ENCODE data around the gene CENPA. TPM values are rescaled to one million over a fixed set of nuclear protein-coding genes. Genes with fewer than 3 reads are reported as not detected.
A peak's percentile ranks its signal among the peaks of the same experiment; 100 is the strongest.

CENPA gene
- total RNA-seq, 3 donors from 2014 or later (not counting 1 experiment from before 2014, with no cell fraction given), result 0.38 to 0.52 (median 0.50) TPM

DNA sequence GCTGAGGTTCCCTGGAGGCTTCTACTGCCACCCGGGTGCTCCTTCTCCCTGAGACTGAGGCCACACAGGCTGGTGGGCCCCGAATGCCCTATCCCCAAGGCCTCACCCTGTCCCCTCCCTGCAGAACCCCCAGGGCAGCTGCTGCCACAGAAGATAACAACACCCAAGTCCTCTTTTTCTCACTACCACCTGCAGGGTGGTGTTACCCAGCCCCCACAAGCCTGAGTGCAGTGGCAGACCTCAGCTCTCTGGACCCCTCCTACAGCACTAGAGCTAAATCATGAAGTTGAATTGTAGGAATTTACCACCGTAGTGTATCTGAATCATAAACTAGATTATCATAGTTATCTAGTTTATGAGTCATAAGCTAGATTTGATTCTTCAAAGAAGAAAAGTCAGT, 7.3 kb upstream of the CENPA start:
- no peaks in the 10 kb centered on the region for H3K27me3 Mint-ChIP-seq (ENCODE audit: low read depth in 2 of 2)
- peaks cover 51% of the 10 kb centered on the region for H3K36me3 ChIP-seq (ENCODE audit: control insufficient read depth, insufficient read depth, low read length)
- 96% methylated on average over 2 of the region's 3 CpGs for WGBS (ENCODE audit: insufficient coverage)
- TF ChIP-seq, protein P1, sequence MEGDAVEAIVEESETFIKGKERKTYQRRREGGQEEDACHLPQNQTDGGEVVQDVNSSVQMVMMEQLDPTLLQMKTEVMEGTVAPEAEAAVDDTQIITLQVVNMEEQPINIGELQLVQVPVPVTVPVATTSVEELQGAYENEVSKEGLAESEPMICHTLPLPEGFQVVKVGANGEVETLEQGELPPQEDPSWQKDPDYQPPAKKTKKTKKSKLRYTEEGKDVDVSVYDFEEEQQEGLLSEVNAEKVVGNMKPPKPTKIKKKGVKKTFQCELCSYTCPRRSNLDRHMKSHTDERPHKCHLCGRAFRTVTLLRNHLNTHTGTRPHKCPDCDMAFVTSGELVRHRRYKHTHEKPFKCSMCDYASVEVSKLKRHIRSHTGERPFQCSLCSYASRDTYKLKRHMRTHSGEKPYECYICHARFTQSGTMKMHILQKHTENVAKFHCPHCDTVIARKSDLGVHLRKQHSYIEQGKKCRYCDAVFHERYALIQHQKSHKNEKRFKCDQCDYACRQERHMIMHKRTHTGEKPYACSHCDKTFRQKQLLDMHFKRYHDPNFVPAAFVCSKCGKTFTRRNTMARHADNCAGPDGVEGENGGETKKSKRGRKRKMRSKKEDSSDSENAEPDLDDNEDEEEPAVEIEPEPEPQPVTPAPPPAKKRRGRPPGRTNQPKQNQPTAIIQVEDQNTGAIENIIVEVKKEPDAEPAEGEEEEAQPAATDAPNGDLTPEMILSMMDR (IDR thresholded peaks at IDR 0.05), result no peak
- ATAC-seq, result peak in 1 of 3 donors; percentile 25
- H3K27ac Mint-ChIP-seq, result no peak overlapping the region
- no peak for DNase-seq
- H3K36me3 Mint-ChIP-seq, result peaks cover 6% of the 10 kb centered on the region
- H3K27ac ChIP-seq (ENCODE audit: low read length), result no peak overlapping the region
- no peak overlapping the region for H3K4me3 Mint-ChIP-seq
- H3K27me3 ChIP-seq (ENCODE audit: control insufficient read depth, insufficient read depth, low read length), result no peaks in the 10 kb centered on the region
- H3K9me3 Mint-ChIP-seq, result no peaks in the 10 kb centered on the region
- no peaks in the 10 kb centered on the region for H3K9me3 ChIP-seq (ENCODE audit: control insufficient read depth, insufficient read depth, low read length)
- H3K4me1 Mint-ChIP-seq, result peaks cover 7 to 12% of the 10 kb centered on the region in 2 donors
- intact Hi-C loops (cut with micrococcal nuclease), result no loop called here
- H3K4me3 ChIP-seq (ENCODE audit: low read length), result no peak overlapping the region
- H3K4me1 ChIP-seq (ENCODE audit: control insufficient read depth, insufficient read depth, low read length), result peaks cover 2% of the 10 kb centered on the region

DNA sequence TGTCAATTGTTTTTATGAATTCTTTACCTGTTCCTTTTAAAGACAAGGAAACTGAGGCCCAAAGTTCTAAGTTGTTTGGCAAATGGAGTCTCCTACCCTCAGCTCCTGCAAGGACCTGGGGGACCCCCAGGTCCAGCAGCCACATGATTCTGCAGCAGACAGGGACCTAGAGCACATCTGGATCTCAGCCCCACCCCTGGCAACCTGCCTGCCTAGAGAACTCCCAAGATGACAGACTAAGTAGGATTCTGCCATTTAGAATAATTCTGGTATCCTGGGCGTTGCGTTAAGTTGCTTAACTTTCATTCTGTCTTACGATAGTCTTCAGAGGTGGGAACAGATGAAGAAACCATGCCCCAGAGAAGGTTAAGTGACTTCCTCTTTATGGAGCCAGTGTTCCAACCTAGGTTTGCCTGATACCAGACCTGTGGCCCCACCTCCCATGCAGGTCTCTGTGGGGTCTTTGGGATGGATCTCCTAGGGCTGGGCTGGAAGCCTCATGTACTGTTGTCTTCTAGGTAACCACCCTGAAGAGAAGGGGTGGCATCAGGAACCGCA, 5.6 kb upstream of the CENPA start:
- Histone ChIP-seq H3K4me1 (ENCODE audit: control insufficient read depth, insufficient read depth, low read length) (peaks cover 3% of the 10 kb centered on the region), H3K9me3 (ENCODE audit: control insufficient read depth, insufficient read depth, low read length) (no peaks in the 10 kb centered on the region), H3K27me3 (ENCODE audit: control insufficient read depth, insufficient read depth, low read length) (no peaks in the 10 kb centered on the region), H3K4me3 (ENCODE audit: low read length) (no peak overlapping the region), H3K36me3 (ENCODE audit: control insufficient read depth, insufficient read depth, low read length) (peaks cover 44% of the 10 kb centered on the region), H3K27ac (ENCODE audit: low read length) (no peak overlapping the region)
- Mint-ChIP-seq H3K27me3 (ENCODE audit: low read depth in 2 of 2) (no peaks in the 10 kb centered on the region), H3K9me3 (no peaks in the 10 kb centered on the region), H3K27ac (no peak overlapping the region), H3K4me1 (peaks cover 10 to 11% of the 10 kb centered on the region in 2 donors), H3K4me3 (no peak overlapping the region), H3K36me3 (peaks cover 6% of the 10 kb centered on the region)
- DNase-seq (no peak), ATAC-seq (no peak)
- TF ChIP-seq, protein P1 (IDR thresholded peaks at IDR 0.05), result no peak
- intact Hi-C loops (cut with micrococcal nuclease), result no loop called here
- 95% methylated on average over 4 of the region's 4 CpGs for WGBS (ENCODE audit: insufficient coverage)

DNA sequence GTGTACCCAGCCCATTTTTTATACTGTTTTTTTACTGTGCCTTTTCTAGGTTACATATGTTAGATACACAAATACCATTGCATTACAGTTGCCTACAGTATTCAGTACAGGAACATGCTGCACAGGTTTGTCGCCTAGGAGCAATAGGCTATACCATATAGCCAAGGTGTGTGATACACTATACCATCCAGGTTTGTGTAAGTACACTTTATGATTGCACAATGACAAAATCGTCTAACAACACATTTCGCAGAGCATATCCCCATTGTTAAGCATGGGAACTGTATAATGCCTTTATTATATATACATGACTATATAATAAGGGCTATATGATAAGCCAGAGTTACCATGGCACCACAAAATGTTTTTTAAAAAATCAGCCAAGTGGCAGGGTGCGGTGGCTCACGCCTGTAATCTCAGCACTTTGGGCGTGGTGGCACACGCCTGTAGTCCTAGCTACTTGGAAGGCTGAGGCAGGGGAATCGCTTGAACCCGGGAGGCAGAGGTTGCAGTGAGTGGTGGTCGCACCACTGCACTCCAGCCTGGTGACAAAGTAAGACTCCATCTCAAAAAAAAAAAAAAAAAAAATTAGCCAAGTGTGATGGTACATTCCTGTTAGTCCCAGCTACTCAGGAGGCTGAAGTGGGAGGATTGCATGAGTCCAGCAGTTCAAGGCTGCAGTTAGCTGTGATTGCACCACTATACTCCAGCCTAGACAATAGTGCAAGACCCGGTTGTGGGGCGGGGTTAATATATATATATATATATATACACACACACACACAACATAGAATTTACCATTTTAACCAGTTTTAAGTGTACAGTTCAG, 2.8 kb upstream of the CENPA start:
- whole genome bisulfite sequencing (ENCODE audit: insufficient coverage), result 95% methylated on average over 10 of the region's 12 CpGs
- H3K36me3 ChIP-seq (ENCODE audit: control insufficient read depth, insufficient read depth, low read length), result peaks cover 20% of the 10 kb centered on the region
- H3K4me3 ChIP-seq (ENCODE audit: low read length), result no peak overlapping the region
- no peaks in the 10 kb centered on the region for H3K9me3 Mint-ChIP-seq
- intact Hi-C loops (cut with micrococcal nuclease), result no loop called here
- H3K4me3 Mint-ChIP-seq, result no peak overlapping the region
- peaks cover 12% of the 10 kb centered on the region for H3K4me1 ChIP-seq (ENCODE audit: control insufficient read depth, insufficient read depth, low read length)
- ATAC-seq, result no peak
- H3K27me3 Mint-ChIP-seq (ENCODE audit: low read depth in 2 of 2), result no peaks in the 10 kb centered on the region
- no peak overlapping the region for H3K27ac Mint-ChIP-seq
- TF ChIP-seq, protein P1 (IDR thresholded peaks at IDR 0.05), result no peak
- H3K9me3 ChIP-seq (ENCODE audit: control insufficient read depth, insufficient read depth, low read length), result no peaks in the 10 kb centered on the region
- H3K27ac ChIP-seq (ENCODE audit: low read length), result no peak overlapping the region
- no peak for DNase-seq
- H3K4me1 Mint-ChIP-seq, result peaks cover 5 to 13% of the 10 kb centered on the region in 2 donors
- no peaks in the 10 kb centered on the region for H3K36me3 Mint-ChIP-seq
- no peaks in the 10 kb centered on the region for H3K27me3 ChIP-seq (ENCODE audit: control insufficient read depth, insufficient read depth, low read length)
